Activated CD4-positive, CD25-positive, alpha-beta regulatory T cell (primary cell): ENCODE data around the gene RNF144B.

ENCODE experiments used
- DNase-seq, 4 experiments: peaks; one replicate each; lab custom pipeline; 2025; lab: John Stamatoyannopoulos, UW

Gene RNF144B

GRCh38 chr6:18488526-18489270 is 101.5 kb downstream of the RNF144B start:
- no peak for DNase-seq

DNA sequence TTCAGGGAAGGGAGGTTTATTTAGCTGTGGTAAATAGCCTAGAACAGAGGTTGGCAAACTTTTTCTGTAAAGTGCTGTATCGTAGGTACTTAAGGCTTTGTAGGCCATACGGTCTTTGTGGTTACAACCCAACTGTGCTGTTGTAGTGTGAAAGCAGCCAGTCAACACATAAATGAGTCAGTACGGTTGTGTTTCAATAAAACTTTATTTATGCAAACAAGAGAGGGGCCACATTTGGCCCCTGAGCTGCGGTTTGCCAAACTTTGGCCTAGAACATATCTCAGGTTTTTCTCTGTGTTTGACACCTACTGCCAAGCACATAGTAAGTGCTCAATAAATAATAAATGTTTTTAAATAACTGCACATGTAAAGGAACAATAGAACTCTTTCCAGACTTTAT is 102.2 kb downstream of the RNF144B start:
- no peak for DNase-seq

- no peak for DNase-seq
Observed at GRCh38 chr6:18491308-18492045, 104.3 kb downstream of the RNF144B start.

DNA sequence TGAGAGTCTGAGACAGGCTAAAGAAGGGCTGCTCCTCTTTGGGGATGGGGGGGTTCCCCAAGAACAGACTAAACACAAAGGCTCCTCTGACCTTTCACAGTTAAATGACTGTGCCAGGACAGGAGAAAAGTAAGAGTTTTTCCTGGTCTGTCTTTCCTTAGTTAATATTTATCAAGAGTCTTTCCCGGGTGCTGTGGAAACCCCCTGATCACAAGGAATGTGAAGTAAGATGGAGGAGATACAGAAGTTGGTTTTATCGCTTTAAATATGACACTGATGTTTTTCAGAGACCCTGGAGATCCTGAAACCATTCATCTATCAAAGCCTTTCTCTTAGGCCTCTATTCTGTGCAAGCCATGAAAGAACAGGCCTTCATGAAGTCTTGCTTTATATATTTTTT is 105.8 kb downstream of the RNF144B start:
- no peak for DNase-seq

DNA sequence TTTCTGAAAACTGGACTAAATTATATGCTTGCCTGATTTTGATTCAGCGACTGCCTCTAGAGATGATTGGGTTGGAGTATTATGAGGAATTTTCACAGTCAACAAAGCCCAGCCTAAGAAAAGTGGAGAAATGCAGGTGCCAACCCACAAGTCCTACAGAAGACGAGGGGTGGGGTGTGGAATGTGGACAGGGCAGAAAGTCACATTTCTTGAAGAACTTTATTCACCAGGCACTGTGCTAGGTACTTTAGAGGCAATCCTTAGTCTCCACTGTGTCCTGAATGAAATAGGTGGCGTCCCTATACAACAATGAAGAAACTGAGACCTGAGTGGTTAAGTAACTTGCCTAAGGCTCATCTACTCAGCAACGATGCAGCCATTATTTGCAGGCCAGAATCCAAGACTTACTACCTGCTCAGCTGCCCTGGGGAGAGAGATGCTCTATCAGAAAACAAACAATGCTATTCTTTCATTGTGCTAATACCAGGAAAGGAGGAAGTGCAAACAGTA is 106.3 kb downstream of the RNF144B start:
- no peak for DNase-seq

DNA sequence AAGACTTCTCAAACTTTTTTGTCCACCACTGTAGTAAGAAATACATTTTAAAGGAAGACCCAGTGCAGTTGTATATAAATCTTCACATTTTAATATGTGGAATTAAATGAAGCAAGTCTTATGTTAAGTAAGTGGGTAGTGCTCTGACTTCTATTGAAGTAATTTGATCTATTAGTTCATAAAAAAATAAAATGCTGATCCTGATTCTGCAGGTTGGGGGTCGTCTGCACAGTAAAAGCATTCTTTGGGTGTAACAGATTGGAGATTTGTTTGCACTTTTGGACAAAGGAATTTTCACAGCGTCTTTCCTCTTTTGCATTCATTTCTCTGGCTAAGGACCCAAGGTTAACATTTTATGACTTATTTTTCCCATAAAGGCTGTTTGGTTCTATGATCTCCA is 106.8 kb downstream of the RNF144B start:
- no peak for DNase-seq

GRCh38 chr6:18495236-18495635 is 108.1 kb downstream of the RNF144B start:
- DNase-seq: no peak

DNA sequence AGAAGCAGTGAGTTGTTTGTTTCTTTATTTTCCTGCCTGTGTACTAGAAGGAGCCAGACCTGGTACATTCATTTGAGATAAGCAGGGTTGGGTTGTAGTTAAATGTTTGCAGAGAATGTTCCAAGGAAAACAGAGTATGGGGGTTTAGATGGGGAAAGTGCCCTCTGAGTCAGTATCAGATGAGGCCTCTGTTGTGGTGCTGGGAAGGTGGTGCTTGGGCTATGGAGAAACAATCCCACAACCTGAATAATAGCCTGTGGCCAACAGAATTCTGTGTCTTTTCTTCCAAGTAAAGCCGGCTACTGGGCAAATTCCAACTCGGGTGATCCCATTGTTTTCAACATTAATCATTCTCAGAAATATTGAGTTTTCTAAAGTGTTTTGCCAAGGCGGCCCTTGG is 109.3 kb downstream of the RNF144B start:
- DNase-seq: no peak

DNA sequence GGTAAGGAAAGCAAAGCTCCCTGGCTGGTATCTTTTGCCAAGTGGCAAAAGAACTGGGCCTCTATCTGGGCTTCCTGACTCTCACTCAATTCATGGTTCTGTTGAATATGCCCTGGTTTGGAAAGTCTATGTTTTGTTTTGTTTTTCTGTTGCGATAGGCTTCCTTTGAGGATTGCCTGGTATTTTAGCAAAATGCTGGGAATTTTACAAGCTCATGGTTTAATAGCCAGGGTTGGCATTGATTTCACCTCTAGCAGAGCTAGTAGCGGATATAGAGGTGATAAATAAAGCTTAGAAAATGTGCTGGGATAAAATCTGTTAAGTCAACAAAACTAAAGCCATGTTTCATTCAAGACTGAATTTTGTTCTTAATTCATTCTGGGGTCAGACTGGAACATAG is 109.9 kb downstream of the RNF144B start:
- no peak for DNase-seq

DNA sequence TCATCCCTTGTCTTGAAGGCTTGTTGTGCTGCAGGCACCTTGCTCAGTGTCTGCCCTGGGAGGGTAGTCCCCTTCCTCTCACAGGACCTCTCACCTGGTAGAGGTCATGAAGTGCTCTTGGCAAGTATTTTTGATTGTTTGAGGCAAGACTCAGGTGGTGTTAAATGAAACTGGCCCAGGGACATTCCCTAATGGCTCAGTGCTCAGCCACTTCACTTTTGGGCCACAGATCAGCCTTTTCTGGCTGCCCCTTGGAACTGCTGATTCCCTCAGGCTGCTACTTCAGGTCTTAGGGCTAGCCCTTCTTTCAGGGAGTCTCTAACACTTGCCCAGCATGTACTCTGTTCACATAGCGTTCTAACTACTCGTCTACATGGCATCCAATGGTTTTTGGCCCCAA is 111.3 kb downstream of the RNF144B start:
- DNase-seq: no peak

DNA sequence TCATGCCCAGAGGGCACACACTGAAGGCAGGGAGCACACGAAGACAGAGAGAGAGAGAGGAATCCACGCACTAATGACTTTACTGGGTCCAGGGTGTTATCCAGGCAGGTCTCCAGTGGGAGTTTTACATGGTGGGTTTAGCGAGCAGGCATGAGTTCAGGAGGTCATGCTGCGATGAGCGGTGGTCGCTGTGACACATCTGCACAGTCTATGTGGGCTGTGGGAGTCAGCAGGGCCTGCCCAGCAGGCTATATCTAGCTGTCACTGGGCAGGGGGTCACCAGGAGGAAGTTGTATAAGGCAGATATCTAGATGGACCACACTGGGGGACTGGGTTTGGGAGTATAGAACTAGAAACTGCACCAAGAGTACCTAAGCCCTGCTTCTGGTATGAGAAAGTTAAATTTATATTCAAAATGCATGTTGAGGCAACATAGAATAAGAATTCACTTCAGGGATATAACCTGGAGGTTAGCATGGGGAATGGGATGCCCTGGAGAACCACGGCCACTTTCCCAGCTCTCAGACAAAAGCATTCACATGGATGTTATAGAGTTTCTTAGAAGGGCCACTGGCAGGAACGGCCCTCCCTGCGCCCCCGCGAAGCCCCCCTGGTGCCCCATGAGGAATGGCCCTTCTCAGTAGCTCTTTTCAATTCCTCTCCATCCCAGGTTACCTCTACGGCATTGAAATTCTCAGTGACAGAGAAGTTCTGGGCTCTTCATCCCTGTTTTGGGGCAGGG is 113.9 kb downstream of the RNF144B start:
- no peak for DNase-seq

- no peak for DNase-seq
Observed at GRCh38 chr6:18501663-18502013, 114.5 kb downstream of the RNF144B start.

DNA sequence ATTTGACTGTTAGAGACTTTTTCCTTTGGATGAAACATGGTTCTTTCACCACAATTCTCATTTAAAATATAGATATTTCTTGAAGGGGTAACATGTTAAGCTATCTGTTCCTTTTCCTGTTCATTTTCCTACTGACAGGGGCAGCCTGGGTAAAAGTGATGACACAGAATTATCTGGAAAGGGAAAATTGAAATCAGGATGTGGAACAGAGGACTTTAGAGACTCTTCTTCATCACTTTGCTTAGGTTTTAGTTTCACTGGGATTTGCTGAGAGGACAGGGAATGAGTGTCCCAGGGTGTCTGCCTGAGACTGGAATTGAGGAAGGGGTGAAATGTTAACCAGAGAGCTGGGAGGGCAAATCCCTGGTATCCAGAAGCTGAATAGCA is 116.0 kb downstream of the RNF144B start:
- DNase-seq: no peak

- DNase-seq: no peak
Observed at GRCh38 chr6:18503593-18504231, 116.6 kb downstream of the RNF144B start.

DNA sequence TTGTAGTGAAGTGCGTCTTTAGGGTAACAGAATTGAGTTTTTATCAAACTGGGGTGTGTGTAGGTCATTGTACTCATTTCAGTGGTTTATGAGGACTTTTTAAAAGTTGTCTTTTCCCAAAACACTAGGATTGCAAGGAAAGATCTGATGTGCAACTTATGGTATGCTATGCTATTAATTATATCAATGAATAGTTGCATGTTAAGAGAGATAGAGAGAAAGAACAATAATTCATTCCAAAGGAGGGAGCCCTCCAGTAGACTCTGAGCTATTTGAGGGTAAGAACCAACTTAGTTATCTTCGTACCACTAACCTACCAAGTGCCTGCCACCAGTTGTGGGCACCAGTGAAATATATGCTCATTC is 117.1 kb downstream of the RNF144B start:
- DNase-seq: no peak

DNA sequence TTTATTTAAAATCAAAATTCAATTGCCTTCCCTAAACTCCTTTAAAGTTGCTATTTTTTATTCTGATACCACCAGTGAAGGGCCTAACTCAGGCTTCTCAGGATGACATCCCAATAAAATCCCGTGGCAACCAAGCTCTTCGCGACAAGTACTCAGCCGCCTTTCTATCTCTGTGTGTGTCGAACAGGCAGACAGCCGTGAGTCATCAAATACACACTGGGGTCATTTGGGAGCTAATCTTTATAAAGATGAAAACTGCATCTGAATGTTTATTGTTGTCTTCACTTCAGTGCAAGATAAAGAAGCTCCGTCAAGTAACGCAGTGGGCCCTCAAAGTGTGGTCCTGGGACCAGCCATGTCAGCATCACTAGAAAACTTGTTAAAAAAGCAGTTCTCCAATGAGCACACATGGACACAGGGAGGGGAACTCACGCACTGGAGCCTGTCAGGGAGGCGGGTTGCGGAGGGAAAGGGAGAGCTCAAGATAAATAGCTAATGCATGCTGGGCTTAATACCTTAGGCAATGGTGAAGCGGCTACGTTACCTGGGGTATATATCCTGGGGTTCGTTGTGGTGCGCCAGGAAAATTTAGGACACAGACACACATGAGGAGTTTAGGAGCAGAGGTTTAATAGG is 119.3 kb downstream of the RNF144B start:
- DNase-seq: no peak

DNA sequence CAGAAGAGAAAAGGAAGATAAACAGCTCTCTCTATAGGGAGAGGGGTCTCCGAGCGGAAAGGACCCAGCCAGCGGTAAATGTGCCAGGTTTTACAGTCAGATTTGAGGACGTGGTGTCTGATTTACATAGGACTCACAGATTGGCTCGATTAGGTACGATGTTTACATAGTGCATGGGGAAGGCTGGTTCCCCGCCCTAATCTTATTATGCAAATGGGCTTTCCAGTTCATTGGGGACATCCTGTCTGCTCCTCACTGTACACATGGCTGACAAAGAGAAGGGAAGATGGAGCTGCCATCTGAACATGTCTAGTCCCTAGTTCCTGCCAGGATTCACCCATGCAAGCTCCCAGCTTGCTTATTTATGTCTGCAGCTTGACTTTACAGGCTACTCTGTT is 119.9 kb downstream of the RNF144B start:
- DNase-seq: no peak

DNA sequence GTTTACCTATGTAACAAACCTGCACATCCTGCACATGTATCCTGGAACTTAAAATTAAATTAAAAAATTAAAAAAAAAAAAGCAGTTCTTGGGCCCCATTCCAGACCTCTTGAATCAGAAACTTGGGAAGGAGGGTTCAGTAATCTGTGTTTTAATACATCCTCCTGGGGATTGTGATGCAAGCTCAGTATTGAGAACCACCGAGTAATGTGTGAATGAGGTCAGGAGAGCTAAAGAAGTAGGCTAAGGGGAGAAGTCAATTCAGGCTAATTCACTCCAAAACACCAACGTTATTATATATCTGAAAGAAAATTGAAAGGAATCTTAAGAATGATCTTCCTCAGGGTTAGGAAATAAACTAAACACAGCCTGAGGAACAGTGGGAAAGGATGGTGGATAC is 120.4 kb downstream of the RNF144B start:
- no peak for DNase-seq

GRCh38 chr6:18509871-18510643 is 122.9 kb downstream of the RNF144B start:
- DNase-seq: no peak

- DNase-seq: no peak
Observed at GRCh38 chr6:18510644-18511033, 123.5 kb downstream of the RNF144B start.

DNA sequence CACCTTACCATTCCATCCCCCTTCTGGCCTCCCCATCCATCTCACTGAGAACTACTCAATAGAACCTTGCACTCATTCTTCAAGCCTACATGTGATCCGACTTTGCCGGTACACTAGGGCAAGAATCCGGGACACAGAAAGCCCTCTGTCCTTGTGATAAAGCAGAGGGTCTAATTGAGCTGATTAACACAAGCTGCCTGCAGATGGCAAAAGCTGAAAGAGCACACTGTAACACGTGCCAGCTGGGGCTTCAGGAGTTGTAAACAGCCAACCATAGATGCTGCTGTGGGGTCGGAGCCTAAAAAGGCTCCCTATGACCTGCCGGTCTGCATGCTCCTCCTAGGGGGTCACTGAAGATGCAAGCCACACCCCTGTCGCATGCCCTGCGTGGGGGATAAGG is 124.1 kb downstream of the RNF144B start:
- no peak for DNase-seq
